Neural cell (in vitro differentiated cells): Measurements from ENCODE around the gene DIP2C. TPM values are rescaled to one million over a fixed set of nuclear protein-coding genes. Genes with fewer than 3 reads are reported as not detected.

Experiments
- H2AFZ ChIP-seq: fragments of 200-600, 300-800 bp; sonication (generic), shearing (Covaris generic); 2 replicates; pipeline ENCODE4 v1.6.0; 2014; ENCODE audit warnings: low read depth, mild to moderate bottlenecking, antibody characterized with exemption, low read length, moderate library complexity
- H3F3A ChIP-seq: fragments of 200-600 bp; shearing (Covaris generic); 2 replicates; pipeline ENCODE4 v1.6.1; 2016; ENCODE audit warnings: mild to moderate bottlenecking, moderate library complexity, mixed read lengths, antibody characterized with exemption, low read length; ENCODE audit not compliant: insufficient read depth, poor library complexity, severe bottlenecking
- H3K27ac ChIP-seq: fragments of 200-600, 300-800 bp; sonication (generic), shearing (Covaris generic); 2 replicates; pipeline ENCODE4 v1.5.1; 2014; ENCODE audit warnings: mild to moderate bottlenecking, low read length, moderate library complexity
- H3K27me3 ChIP-seq: fragments of 300-800, 200-600 bp; sonication (generic), shearing (Covaris generic); 2 replicates; pipeline ENCODE4 v1.6.0; 2014; ENCODE audit warnings: mild to moderate bottlenecking, low read depth, low read length, moderate library complexity; ENCODE audit not compliant: insufficient read depth
- H3K36me3 ChIP-seq: fragments of 300-800, 200-600 bp; sonication (generic), shearing (Covaris generic); 2 replicates; pipeline ENCODE4 v1.5.1; 2014; ENCODE audit warnings: mild to moderate bottlenecking, antibody characterized with exemption, low read length, moderate library complexity; ENCODE audit not compliant: insufficient read depth
- H3K4me2 ChIP-seq: fragments of 300-800, 200-600 bp; sonication (generic), shearing (Covaris generic); 2 replicates; pipeline ENCODE4 v1.6.0; 2014; ENCODE audit warnings: mild to moderate bottlenecking, low read length
- H3K4me3 ChIP-seq: fragments of 300-800, 200-600 bp; sonication (generic), shearing (Covaris generic); 2 replicates; pipeline ENCODE4 v1.5.1; 2014; ENCODE audit warnings: mild to moderate bottlenecking, low read length, moderate library complexity
- H3K79me2 ChIP-seq: fragments of 200-600 bp; shearing (Covaris generic); replicated peaks from 2 replicates; pipeline ENCODE4 v1.6.0; 2014; ENCODE audit warnings: mild to moderate bottlenecking, low read length, moderate library complexity; ENCODE audit not compliant: insufficient read depth
- H3K9ac ChIP-seq: fragments of 300-800, 200-600 bp; sonication (generic), shearing (Covaris generic); 2 replicates; pipeline ENCODE4 v1.6.1; 2016; ENCODE audit warnings: mild to moderate bottlenecking, low read length, mixed read lengths
- H3K9me2 ChIP-seq: fragments of 200-600 bp; shearing (Covaris generic); 2 replicates; pipeline ENCODE4 v1.6.1; 2016; ENCODE audit warnings: mild to moderate bottlenecking, low read length, mixed read lengths; ENCODE audit not compliant: insufficient read depth
- H3K9me3 ChIP-seq: fragments of 200-600, 300-800 bp; sonication (generic), shearing (Covaris generic); 2 replicates; pipeline ENCODE4 v1.6.1; 2016; ENCODE audit warnings: mild to moderate bottlenecking, mixed run types, low read length, moderate library complexity, mixed read lengths
- H4K20me1 ChIP-seq: fragments of 200-600 bp; shearing (Covaris generic); 2 replicates; pipeline ENCODE4 v1.6.1; 2016; ENCODE audit warnings: mild to moderate bottlenecking, mixed run types; ENCODE audit not compliant: insufficient read depth
- CTCF ChIP-seq: fragments of 450-650 bp; IDR thresholded peaks from 2 replicates; pipeline ENCODE4 v1.5.1; 2014; ENCODE audit warnings: antibody characterized with exemption, mild to moderate bottlenecking, moderate library complexity; ENCODE audit not compliant: poor library complexity, severe bottlenecking
- EP300 ChIP-seq: fragments of 450-650 bp; conservative IDR thresholded peaks from 2 replicates; pipeline ENCODE4 v1.6.1; 2014; ENCODE audit warnings: antibody characterized with exemption, mild to moderate bottlenecking, moderate library complexity; ENCODE audit not compliant: poor library complexity, severe bottlenecking
- EZH2 ChIP-seq: fragments of 200-600, 300-800 bp; shearing (Covaris generic), sonication (generic); IDR thresholded peaks from 2 replicates; pipeline ENCODE4 v1.6.1; 2014; ENCODE audit warnings: antibody characterized with exemption, low read length, borderline replicate concordance, mild to moderate bottlenecking; ENCODE audit not compliant: insufficient read depth, poor library complexity, severe bottlenecking
- MXI1 ChIP-seq: fragments of 450-650 bp; conservative IDR thresholded peaks from 2 replicates; pipeline ENCODE4 v1.6.1; 2014; ENCODE audit warnings: antibody characterized with exemption, mild to moderate bottlenecking; ENCODE audit not compliant: poor library complexity, severe bottlenecking
- POLR2AphosphoS5 ChIP-seq: IDR thresholded peaks from 2 replicates; pipeline ENCODE4 v1.6.1; 2012
- RAD21 ChIP-seq: fragments of 450-650 bp; conservative IDR thresholded peaks from 2 replicates; pipeline ENCODE4 v1.6.1; 2014; ENCODE audit warnings: antibody characterized with exemption, mild to moderate bottlenecking, moderate library complexity
- REST ChIP-seq: IDR thresholded peaks from 2 replicates; pipeline ENCODE4 v1.6.1; 2012; ENCODE audit warnings: borderline replicate concordance
- SMC3 ChIP-seq: fragments of 450-650 bp; conservative IDR thresholded peaks from 2 replicates; pipeline ENCODE4 v1.6.1; 2014; ENCODE audit warnings: antibody characterized with exemption, mild to moderate bottlenecking, moderate library complexity; ENCODE audit not compliant: poor library complexity
- polyA plus RNA-seq: library from polyadenylated mRNA; depleted of rRNA; stranded (reverse); fragments of >200 nt; gene quantifications from 2 replicates; pipeline ENCODE4 v1.2.3, GENCODE V29; 2014

DIP2C gene
- polyA plus RNA-seq, 1 donor from 2014 or later: 24.1 TPM

GRCh38 chr10:227014-227413 is 462.5 kb downstream of the DIP2C start:
- no peaks in the 10 kb centered on the region for H3K79me2 ChIP-seq
- no peak overlapping the region for H2AFZ ChIP-seq
- no peak overlapping the region for H3K9ac ChIP-seq
- H3K27me3 ChIP-seq: no peaks in the 10 kb centered on the region
- no peak overlapping the region for H3K4me2 ChIP-seq
- H3K9me3 ChIP-seq: no peaks in the 10 kb centered on the region
- H3K4me3 ChIP-seq: no peak overlapping the region
- no peaks in the 10 kb centered on the region for H3K9me2 ChIP-seq
- no peaks in the 10 kb centered on the region for H3F3A ChIP-seq
- H3K27ac ChIP-seq: no peak overlapping the region
- H3K36me3 ChIP-seq: no peaks in the 10 kb centered on the region
- TF ChIP-seq POLR2AphosphoS5 (no peak), RAD21 (no peak), CTCF (no peak), EZH2 (no peak), EP300 (no peak)
- no peaks in the 10 kb centered on the region for H4K20me1 ChIP-seq

GRCh38 chr10:226018-226417 is 463.4 kb downstream of the DIP2C start:
- H4K20me1 ChIP-seq: no peaks in the 10 kb centered on the region
- no peak overlapping the region for H3K27ac ChIP-seq
- no peaks in the 10 kb centered on the region for H3K27me3 ChIP-seq
- H3K79me2 ChIP-seq: no peaks in the 10 kb centered on the region
- no peak overlapping the region for H3K4me2 ChIP-seq
- H3K9me3 ChIP-seq: no peaks in the 10 kb centered on the region
- no peak for TF ChIP-seq SMC3
- no peak for TF ChIP-seq REST
- no peak for TF ChIP-seq POLR2AphosphoS5
- no peak for TF ChIP-seq RAD21
- TF ChIP-seq CTCF: no peak
- no peak for TF ChIP-seq EP300
- TF ChIP-seq MXI1: no peak
- no peaks in the 10 kb centered on the region for H3K36me3 ChIP-seq
- no peak overlapping the region for H3K4me3 ChIP-seq
- no peaks in the 10 kb centered on the region for H3K9me2 ChIP-seq
- H3K9ac ChIP-seq: no peak overlapping the region
- no peaks in the 10 kb centered on the region for H3F3A ChIP-seq
- no peak overlapping the region for H2AFZ ChIP-seq
